H4 (cell line): ENCODE results near the gene PZP. TPM values are rescaled to one million over a fixed set of nuclear protein-coding genes. Genes with fewer than 3 reads are reported as not detected.

Experiments
- DNase-seq: peaks from one replicate; pipeline ENCODE4 v3.0.0-alpha.2; 2015; ENCODE audit warnings: low spot score
- total RNA-seq: library from RNA; depleted of rRNA; stranded (reverse); fragments of >200 nt; shearing (Covaris generic); gene quantifications from 2 replicates; pipeline ENCODE4 v1.2.3, GENCODE V29; 2014; rRNA removed

Gene PZP
- total RNA-seq, 1 experiment from 2014 or later: not detected

- no peak for DNase-seq
Measured at GRCh38 chr12:9104087-9104486, 104.1 kb downstream of the PZP start.

DNA sequence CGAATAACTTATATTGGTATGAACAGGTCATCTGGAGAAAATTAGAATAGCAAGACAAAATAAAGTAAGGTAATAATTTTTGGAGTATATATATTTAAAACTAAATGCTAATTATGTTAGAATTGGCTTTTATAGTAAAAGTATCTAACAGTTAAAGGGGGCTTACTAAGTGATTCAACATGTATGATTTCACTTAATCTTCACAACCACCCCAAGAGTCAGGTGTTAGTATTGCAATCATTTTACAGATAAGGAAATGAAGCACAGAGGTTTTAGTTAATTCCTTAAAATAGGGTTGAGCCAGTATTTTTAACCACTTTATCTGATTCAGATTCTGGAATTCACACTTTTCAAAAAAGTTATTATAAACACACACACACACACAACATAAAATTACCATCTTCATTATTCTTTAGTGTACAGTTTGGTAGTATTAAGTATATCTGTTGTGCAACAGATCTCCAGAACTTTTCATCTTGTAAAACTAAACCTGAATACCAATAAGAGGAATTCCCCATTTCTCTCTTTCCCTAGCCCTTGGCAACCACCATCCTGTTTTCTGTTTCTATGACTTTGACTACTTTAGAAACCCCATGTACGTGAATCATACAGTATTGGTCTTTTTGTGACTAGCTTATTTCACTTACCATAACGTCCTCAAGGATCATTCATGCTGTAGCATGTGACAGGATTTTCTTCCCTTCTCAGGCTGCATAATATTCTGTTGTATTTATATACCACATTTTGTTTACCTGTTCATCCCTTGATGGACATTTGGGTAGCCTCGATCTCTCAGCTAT, 104.9 kb downstream of the PZP start:
- DNase-seq: no peak

- no peak for DNase-seq
Measured at GRCh38 chr12:9101018-9101687, 107.0 kb downstream of the PZP start.

- no peak for DNase-seq
Measured at GRCh38 chr12:9099552-9100190, 108.5 kb downstream of the PZP start.

Other genes starting within 250 kb of the PZP start
- 0.14 and 0.66 TPM in 2 replicates for gene KLRG1, start 218.8 kb downstream of the PZP start, total RNA-seq
- gene A2M, start 92.5 kb downstream of the PZP start, total RNA-seq: 5.3 and 5.6 TPM in 2 replicates